ENCODE data around the gene PHKG2. TPM values are rescaled to one million over a fixed set of nuclear protein-coding genes. Genes with fewer than 3 reads are reported as not detected.

The PHKG2 gene
- total and polyA plus RNA-seq, 2 experiments from 2014 or later, result 35.1 to 52.1 TPM

GRCh38 chr16:30762991-30763725, 14.9 kb downstream of the PHKG2 start:
- no peaks in the 10 kb centered on the region for H3K27me3 ChIP-seq
- peaks cover 46% of the 10 kb centered on the region for H3K36me3 ChIP-seq
- DNase-seq (ENCODE audit: low read depth in 1 of 2, low spot score in 1 of 2), result no peak
- peak overlapping the region; percentile 92 for H3K4me3 ChIP-seq
- H3K4me1 ChIP-seq (ENCODE audit: low read depth), result peaks cover 5% of the 10 kb centered on the region
- H3K27ac ChIP-seq, result peak overlapping the region; percentile 90
- no peaks in the 10 kb centered on the region for H3K9me3 ChIP-seq (ENCODE audit: low read depth)
- no peak for TF ChIP-seq CTCF (IDR thresholded peaks at IDR 0.05; ENCODE audit: low read depth, low read length)

GRCh38 chr16:30764086-30764485, 15.9 kb downstream of the PHKG2 start:
- no peak for TF ChIP-seq CTCF (IDR thresholded peaks at IDR 0.05; ENCODE audit: low read depth, low read length)
- peaks cover 5% of the 10 kb centered on the region for H3K4me1 ChIP-seq (ENCODE audit: low read depth)
- DNase-seq (ENCODE audit: low read depth in 1 of 2, low spot score in 1 of 2), result no peak
- H3K27ac ChIP-seq, result no peak overlapping the region
- no peaks in the 10 kb centered on the region for H3K27me3 ChIP-seq
- no peak overlapping the region for H3K4me3 ChIP-seq
- H3K9me3 ChIP-seq (ENCODE audit: low read depth), result no peaks in the 10 kb centered on the region
- peaks cover 55% of the 10 kb centered on the region for H3K36me3 ChIP-seq

GRCh38 chr16:30764816-30765465, 16.7 kb downstream of the PHKG2 start:
- no peak for TF ChIP-seq CTCF (IDR thresholded peaks at IDR 0.05; ENCODE audit: low read depth, low read length)
- H3K27ac ChIP-seq, result no peak overlapping the region
- H3K4me3 ChIP-seq, result no peak overlapping the region
- H3K9me3 ChIP-seq (ENCODE audit: low read depth), result no peaks in the 10 kb centered on the region
- peaks cover 63% of the 10 kb centered on the region for H3K36me3 ChIP-seq
- H3K4me1 ChIP-seq (ENCODE audit: low read depth), result peaks cover 5% of the 10 kb centered on the region
- H3K27me3 ChIP-seq, result no peaks in the 10 kb centered on the region
- DNase-seq (ENCODE audit: low read depth in 1 of 2, low spot score in 1 of 2), result no peak

- Histone ChIP-seq H3K4me3 (no peak overlapping the region), H3K9me3 (ENCODE audit: low read depth) (no peaks in the 10 kb centered on the region), H3K4me1 (ENCODE audit: low read depth) (peaks cover 5% of the 10 kb centered on the region), H3K36me3 (peaks cover 73% of the 10 kb centered on the region), H3K27ac (no peak overlapping the region), H3K27me3 (no peaks in the 10 kb centered on the region)
- DNase-seq (ENCODE audit: low read depth in 1 of 2, low spot score in 1 of 2), result no peak
- TF ChIP-seq CTCF (IDR thresholded peaks at IDR 0.05; ENCODE audit: low read depth, low read length), result no peak
Observed at GRCh38 chr16:30766206-30766932, 18.1 kb downstream of the PHKG2 start.

GRCh38 chr16:30766933-30767284, 18.7 kb downstream of the PHKG2 start:
- Histone ChIP-seq H3K27me3 (no peaks in the 10 kb centered on the region), H3K4me1 (ENCODE audit: low read depth) (peaks cover 5% of the 10 kb centered on the region), H3K9me3 (ENCODE audit: low read depth) (no peaks in the 10 kb centered on the region), H3K27ac (no peak overlapping the region), H3K36me3 (peaks cover 77% of the 10 kb centered on the region), H3K4me3 (no peak overlapping the region)
- DNase-seq (ENCODE audit: low read depth in 1 of 2, low spot score in 1 of 2), result no peak
- TF ChIP-seq CTCF (IDR thresholded peaks at IDR 0.05; ENCODE audit: low read depth, low read length), result no peak
